ENCODE data around the gene ARHGAP28. TPM values are rescaled to one million over a fixed set of nuclear protein-coding genes. Genes with fewer than 3 reads are reported as not detected.

The ARHGAP28 gene, protein sequence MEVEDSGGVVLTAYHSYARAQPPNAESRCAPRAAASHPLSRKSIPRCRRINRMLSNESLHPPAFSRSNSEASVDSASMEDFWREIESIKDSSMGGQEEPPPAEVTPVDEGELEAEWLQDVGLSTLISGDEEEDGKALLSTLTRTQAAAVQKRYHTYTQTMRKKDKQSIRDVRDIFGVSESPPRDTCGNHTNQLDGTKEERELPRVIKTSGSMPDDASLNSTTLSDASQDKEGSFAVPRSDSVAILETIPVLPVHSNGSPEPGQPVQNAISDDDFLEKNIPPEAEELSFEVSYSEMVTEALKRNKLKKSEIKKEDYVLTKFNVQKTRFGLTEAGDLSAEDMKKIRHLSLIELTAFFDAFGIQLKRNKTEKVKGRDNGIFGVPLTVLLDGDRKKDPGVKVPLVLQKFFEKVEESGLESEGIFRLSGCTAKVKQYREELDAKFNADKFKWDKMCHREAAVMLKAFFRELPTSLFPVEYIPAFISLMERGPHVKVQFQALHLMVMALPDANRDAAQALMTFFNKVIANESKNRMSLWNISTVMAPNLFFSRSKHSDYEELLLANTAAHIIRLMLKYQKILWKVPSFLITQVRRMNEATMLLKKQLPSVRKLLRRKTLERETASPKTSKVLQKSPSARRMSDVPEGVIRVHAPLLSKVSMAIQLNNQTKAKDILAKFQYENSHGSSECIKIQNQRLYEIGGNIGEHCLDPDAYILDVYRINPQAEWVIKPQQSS
- total RNA-seq (2022): 92.2 and 118 TPM in 2 replicates
- Bru-seq, nascent RNA: percentile 93 among the genes with signal in this experiment
- BruChase-seq, experiment 1, labeled RNA remaining after a 2-hour chase: percentile 90 among the genes with signal in this experiment
- percentile 91 among the genes with signal in this experiment for BruChase-seq, experiment 2, labeled RNA remaining after a 6-hour chase
- long read RNA-seq, transcript ARHGAP28-203 (18 exons, 2,295 nt): major isoform, 30 of 60 reads
- long read RNA-seq, partial matches to known transcripts: 8 of 60 reads
- long read RNA-seq, other reads (novel, unspliced or antisense): 22 of 60 reads

DNA sequence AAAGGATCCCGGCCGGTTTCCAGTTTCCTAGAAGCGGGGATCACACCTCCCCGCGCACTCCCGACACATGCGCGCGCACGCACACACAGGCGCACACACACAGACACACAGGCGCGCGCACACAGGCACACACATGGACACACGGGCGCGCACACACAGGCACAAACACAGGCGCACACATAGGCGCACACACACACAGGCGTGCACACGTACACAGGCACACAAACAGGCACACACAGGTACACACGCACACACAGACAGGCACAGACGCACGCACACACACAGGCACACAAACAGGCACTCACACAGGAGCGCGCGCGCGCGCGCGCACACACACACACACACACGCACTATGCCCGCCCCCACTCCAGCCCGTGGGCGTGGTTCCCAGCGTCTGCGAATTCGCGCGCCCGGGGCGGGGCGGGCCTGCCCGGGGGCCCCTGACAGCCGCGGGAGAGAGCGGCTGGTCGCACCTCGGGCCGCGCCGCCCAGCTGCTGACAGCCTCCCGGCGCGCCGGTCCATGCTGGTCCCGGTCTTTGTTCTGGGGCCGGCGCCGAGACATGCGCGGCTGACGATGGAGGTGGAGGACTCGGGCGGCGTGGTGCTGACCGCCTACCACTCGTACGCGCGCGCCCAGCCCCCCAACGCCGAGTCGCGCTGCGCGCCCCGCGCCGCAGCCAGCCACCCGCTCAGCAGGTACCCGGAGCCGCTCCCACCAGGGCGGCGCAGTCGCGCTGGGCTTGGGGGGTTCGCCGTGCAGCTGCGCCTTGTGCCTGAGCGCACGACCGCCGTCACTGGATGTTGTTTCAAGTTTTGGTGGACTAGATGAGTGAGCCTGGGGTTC is at the start of gene ARHGAP28:
Gene ARHGAP28, plus strand, starts transcription at position 470 of the 845 bp plus-strand sequence. Its CDS starts 106 bp downstream, at position 576.
- H3K27me3 ChIP-seq (replicated peaks; ENCODE audit: control insufficient read depth, insufficient read depth, low read length): no peaks in the 10 kb centered on the region

DNA sequence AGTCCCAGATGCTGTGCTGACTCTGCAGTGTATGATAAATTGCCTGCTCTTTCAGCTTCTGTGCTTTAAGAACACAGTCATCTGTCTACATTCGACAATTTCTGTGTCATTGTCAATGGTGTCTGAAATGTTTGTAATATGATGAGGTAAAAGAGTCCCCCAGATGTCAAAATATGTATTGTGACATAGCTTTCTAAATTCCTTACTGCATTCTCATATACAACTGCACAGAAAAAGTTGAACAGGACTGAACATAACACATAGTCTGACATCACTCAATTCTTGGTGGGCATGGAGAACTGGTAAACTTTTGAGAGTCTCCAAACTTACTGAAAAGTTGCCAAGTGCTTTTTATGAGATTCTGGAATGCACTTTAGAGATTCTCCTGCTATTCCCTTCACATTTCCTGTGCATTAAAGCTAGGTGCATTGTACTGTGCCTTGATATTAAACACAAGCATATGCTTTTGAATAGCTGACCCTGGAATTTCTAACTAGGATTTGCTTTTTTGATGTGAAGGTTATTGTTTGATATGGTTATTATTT is 48.1 kb upstream of the ARHGAP28 start:
- BruUV-seq (replicated peaks): no TSS peak
- Histone ChIP-seq H3K4me3 (ENCODE audit: low read depth, low read length) (no peak overlapping the region), H3K4me1 (peaks cover 25% of the 10 kb centered on the region), H3K27me3 (replicated peaks; ENCODE audit: control insufficient read depth, insufficient read depth, low read length) (no peaks in the 10 kb centered on the region), H3K36me3 (ENCODE audit: control insufficient read depth, insufficient read depth, low read length) (no peaks in the 10 kb centered on the region), H3K9me3 (no peaks in the 10 kb centered on the region)
- intact Hi-C loops (cut with micrococcal nuclease; ENCODE audit: unreplicated experiment): loop anchor here (10.0 kb wide), 1 partner anchor 103 kb away; no protein-coding TSS in a partner anchor
- no peak overlapping the region for H3K4me3 Mint-ChIP-seq (ENCODE audit: unreplicated experiment)
- H3K4me1 Mint-ChIP-seq (ENCODE audit: low read depth, unreplicated experiment): peaks cover 11% of the 10 kb centered on the region
- DNase-seq: no peak
- POLR2A ChIA-PET: no interaction called here
- H3K9me3 Mint-ChIP-seq (ENCODE audit: unreplicated experiment): peaks cover 11% of the 10 kb centered on the region
- TF ChIP-seq, protein P1, sequence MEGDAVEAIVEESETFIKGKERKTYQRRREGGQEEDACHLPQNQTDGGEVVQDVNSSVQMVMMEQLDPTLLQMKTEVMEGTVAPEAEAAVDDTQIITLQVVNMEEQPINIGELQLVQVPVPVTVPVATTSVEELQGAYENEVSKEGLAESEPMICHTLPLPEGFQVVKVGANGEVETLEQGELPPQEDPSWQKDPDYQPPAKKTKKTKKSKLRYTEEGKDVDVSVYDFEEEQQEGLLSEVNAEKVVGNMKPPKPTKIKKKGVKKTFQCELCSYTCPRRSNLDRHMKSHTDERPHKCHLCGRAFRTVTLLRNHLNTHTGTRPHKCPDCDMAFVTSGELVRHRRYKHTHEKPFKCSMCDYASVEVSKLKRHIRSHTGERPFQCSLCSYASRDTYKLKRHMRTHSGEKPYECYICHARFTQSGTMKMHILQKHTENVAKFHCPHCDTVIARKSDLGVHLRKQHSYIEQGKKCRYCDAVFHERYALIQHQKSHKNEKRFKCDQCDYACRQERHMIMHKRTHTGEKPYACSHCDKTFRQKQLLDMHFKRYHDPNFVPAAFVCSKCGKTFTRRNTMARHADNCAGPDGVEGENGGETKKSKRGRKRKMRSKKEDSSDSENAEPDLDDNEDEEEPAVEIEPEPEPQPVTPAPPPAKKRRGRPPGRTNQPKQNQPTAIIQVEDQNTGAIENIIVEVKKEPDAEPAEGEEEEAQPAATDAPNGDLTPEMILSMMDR (IDR thresholded peaks at IDR 0.05; ENCODE audit: insufficient read depth in 1 of 2, low read depth in 1 of 2, low read length in 1 of 2, severe bottlenecking in 1 of 2, unreplicated experiment in 1 of 2): no peak
- no peak overlapping the region for H3K27ac Mint-ChIP-seq (ENCODE audit: unreplicated experiment)
- CTCF ChIA-PET: no interaction called here
- H3K36me3 Mint-ChIP-seq (ENCODE audit: insufficient read depth, unreplicated experiment): peaks cover 11% of the 10 kb centered on the region
- H3K27me3 Mint-ChIP-seq (ENCODE audit: insufficient read depth, unreplicated experiment): no peaks in the 10 kb centered on the region

More for the DNA sequence above, at the start of gene ARHGAP28:
- Histone ChIP-seq H3K36me3 (ENCODE audit: control insufficient read depth, insufficient read depth, low read length) (no peaks in the 10 kb centered on the region), H3K4me1 (peaks cover 39% of the 10 kb centered on the region), H3K9me3 (no peaks in the 10 kb centered on the region), H3K4me3 (ENCODE audit: low read depth, low read length) (peak within 1 kb of the TSS; percentile 72)
- intact Hi-C loops (cut with micrococcal nuclease; ENCODE audit: unreplicated experiment): loop anchor here (1.0 to 5.0 kb wide), 9 partner anchors 10 to 186 kb away; no protein-coding TSS in a partner anchor
- Mint-ChIP-seq H3K9me3 (ENCODE audit: unreplicated experiment) (no peaks in the 10 kb centered on the region), H3K4me3 (ENCODE audit: unreplicated experiment) (peak within 1 kb of the TSS; percentile 94), H3K36me3 (ENCODE audit: insufficient read depth, unreplicated experiment) (peaks cover 21% of the 10 kb centered on the region), H3K27me3 (ENCODE audit: insufficient read depth, unreplicated experiment) (no peaks in the 10 kb centered on the region), H3K4me1 (ENCODE audit: low read depth, unreplicated experiment) (peaks cover 34% of the 10 kb centered on the region), H3K27ac (ENCODE audit: unreplicated experiment) (peak within 1 kb of the TSS; percentile 96)
- no TSS peak for BruUV-seq (replicated peaks)
- peak; percentile 96 to 97 for DNase-seq
- POLR2A ChIA-PET: interaction anchor here (1.0 kb wide), 2 partner anchors 14 to 163 kb away, joined by 4 to 6 read pairs; no protein-coding TSS in a partner anchor
- CTCF ChIA-PET: interaction anchor here (1.2 kb wide), 1 partner anchor 168 kb away, joined by 3 read pairs; no protein-coding TSS in a partner anchor
- TF ChIP-seq, protein P1 (IDR thresholded peaks at IDR 0.05; ENCODE audit: insufficient read depth in 1 of 2, low read depth in 1 of 2, low read length in 1 of 2, severe bottlenecking in 1 of 2, unreplicated experiment in 1 of 2): peak in 1 of 2 experiments; percentile 39

All from Caco-2 (cell line).